Brain pericyte (primary cell): ENCODE results near the gene EFCAB6.

Experiments used
- DNase-seq: peaks from one replicate; pipeline ENCODE4 v3.0.0-alpha.2; 2012; ENCODE audit warnings: low read depth, low spot score

EFCAB6 gene

GRCh38 chr22:43484227-43484626 is 327.9 kb downstream of the EFCAB6 start:
- DNase-seq, result no peak

GRCh38 chr22:43483669-43484068 is 328.4 kb downstream of the EFCAB6 start:
- no peak for DNase-seq

- no peak for DNase-seq
Observed at GRCh38 chr22:43483266-43483665, 328.8 kb downstream of the EFCAB6 start.

- no peak for DNase-seq
Observed at GRCh38 chr22:43482318-43482625, 329.8 kb downstream of the EFCAB6 start.

GRCh38 chr22:43481568-43482317 is 330.4 kb downstream of the EFCAB6 start:
- DNase-seq, result no peak

- no peak for DNase-seq
Observed at GRCh38 chr22:43479962-43480361, 332.1 kb downstream of the EFCAB6 start.

GRCh38 chr22:43479301-43479950 is 332.7 kb downstream of the EFCAB6 start:
- DNase-seq, result no peak
